ENCODE results near the gene S100A7A. TPM values are rescaled to one million over a fixed set of nuclear protein-coding genes. Genes with fewer than 3 reads are reported as not detected.

S100A7A gene
- polyA plus RNA-seq, 1 donor from 2014 or later, result not detected

GRCh38 chr1:153431427-153431826 is 15.1 kb downstream of the S100A7A start:
- Histone ChIP-seq H3K9me2 (ENCODE audit: insufficient read depth, low read length) (no peaks in the 10 kb centered on the region), H3K4me3 (ENCODE audit: low read length) (no peak overlapping the region), H3K4me2 (ENCODE audit: low read length) (no peak overlapping the region), H3K9me3 (ENCODE audit: low read length) (no peaks in the 10 kb centered on the region), H3K36me3 (ENCODE audit: insufficient read depth, low read length) (no peaks in the 10 kb centered on the region), H3K9ac (ENCODE audit: low read length) (no peak overlapping the region), H4K20me1 (ENCODE audit: insufficient read depth) (no peaks in the 10 kb centered on the region), H2AFZ (ENCODE audit: low read depth, low read length) (no peak overlapping the region), H3K79me2 (replicated peaks; ENCODE audit: insufficient read depth, low read length) (no peaks in the 10 kb centered on the region), H3F3A (ENCODE audit: insufficient read depth, low read length, poor library complexity, severe bottlenecking) (no peaks in the 10 kb centered on the region), H3K27me3 (ENCODE audit: insufficient read depth, low read depth, low read length) (no peaks in the 10 kb centered on the region), H3K27ac (ENCODE audit: low read length) (no peak overlapping the region)
- TF ChIP-seq, protein P1, sequence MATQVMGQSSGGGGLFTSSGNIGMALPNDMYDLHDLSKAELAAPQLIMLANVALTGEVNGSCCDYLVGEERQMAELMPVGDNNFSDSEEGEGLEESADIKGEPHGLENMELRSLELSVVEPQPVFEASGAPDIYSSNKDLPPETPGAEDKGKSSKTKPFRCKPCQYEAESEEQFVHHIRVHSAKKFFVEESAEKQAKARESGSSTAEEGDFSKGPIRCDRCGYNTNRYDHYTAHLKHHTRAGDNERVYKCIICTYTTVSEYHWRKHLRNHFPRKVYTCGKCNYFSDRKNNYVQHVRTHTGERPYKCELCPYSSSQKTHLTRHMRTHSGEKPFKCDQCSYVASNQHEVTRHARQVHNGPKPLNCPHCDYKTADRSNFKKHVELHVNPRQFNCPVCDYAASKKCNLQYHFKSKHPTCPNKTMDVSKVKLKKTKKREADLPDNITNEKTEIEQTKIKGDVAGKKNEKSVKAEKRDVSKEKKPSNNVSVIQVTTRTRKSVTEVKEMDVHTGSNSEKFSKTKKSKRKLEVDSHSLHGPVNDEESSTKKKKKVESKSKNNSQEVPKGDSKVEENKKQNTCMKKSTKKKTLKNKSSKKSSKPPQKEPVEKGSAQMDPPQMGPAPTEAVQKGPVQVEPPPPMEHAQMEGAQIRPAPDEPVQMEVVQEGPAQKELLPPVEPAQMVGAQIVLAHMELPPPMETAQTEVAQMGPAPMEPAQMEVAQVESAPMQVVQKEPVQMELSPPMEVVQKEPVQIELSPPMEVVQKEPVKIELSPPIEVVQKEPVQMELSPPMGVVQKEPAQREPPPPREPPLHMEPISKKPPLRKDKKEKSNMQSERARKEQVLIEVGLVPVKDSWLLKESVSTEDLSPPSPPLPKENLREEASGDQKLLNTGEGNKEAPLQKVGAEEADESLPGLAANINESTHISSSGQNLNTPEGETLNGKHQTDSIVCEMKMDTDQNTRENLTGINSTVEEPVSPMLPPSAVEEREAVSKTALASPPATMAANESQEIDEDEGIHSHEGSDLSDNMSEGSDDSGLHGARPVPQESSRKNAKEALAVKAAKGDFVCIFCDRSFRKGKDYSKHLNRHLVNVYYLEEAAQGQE (IDR thresholded peaks at IDR 0.05; ENCODE audit: borderline replicate concordance), result no peak
- TF ChIP-seq, protein P2, sequence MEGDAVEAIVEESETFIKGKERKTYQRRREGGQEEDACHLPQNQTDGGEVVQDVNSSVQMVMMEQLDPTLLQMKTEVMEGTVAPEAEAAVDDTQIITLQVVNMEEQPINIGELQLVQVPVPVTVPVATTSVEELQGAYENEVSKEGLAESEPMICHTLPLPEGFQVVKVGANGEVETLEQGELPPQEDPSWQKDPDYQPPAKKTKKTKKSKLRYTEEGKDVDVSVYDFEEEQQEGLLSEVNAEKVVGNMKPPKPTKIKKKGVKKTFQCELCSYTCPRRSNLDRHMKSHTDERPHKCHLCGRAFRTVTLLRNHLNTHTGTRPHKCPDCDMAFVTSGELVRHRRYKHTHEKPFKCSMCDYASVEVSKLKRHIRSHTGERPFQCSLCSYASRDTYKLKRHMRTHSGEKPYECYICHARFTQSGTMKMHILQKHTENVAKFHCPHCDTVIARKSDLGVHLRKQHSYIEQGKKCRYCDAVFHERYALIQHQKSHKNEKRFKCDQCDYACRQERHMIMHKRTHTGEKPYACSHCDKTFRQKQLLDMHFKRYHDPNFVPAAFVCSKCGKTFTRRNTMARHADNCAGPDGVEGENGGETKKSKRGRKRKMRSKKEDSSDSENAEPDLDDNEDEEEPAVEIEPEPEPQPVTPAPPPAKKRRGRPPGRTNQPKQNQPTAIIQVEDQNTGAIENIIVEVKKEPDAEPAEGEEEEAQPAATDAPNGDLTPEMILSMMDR (IDR thresholded peaks at IDR 0.05; ENCODE audit: poor library complexity, severe bottlenecking), result no peak
- no peak for TF ChIP-seq EZH2 (IDR thresholded peaks at IDR 0.05; ENCODE audit: borderline replicate concordance, insufficient read depth, low read length, poor library complexity, severe bottlenecking)
- no peak for TF ChIP-seq EP300 (conservative IDR thresholded peaks at IDR 0.05; ENCODE audit: poor library complexity, severe bottlenecking)
- no peak for TF ChIP-seq MXI1 (conservative IDR thresholded peaks at IDR 0.05; ENCODE audit: poor library complexity, severe bottlenecking)
- TF ChIP-seq POLR2AphosphoS5 (IDR thresholded peaks at IDR 0.05), result no peak
- TF ChIP-seq SMC3 (conservative IDR thresholded peaks at IDR 0.05; ENCODE audit: poor library complexity), result no peak
- no peak for TF ChIP-seq RAD21 (conservative IDR thresholded peaks at IDR 0.05)
- TF ChIP-seq TAF1 (IDR thresholded peaks at IDR 0.05; ENCODE audit: low read depth), result no peak

DNA sequence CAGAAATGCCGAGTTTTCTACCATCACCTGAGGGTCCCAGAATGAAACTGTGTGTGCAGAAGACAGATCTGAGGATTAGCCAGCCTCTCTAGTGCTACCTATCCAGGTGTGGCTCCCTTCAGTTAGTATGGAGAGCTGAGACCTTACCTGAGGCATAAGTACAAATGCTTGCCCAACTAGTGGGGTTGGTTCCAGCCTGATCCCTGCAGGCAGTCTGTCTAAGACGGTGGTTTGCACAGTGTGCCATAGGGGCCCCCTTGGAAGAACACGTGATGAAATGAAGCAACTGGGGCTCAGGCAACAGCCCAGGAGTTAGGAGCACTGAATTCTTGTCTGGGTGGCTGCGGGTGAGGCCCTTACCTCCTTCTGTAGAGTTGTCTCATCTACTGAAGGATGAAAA is 15.6 kb downstream of the S100A7A start:
- no peak overlapping the region for H2AFZ ChIP-seq (ENCODE audit: low read depth, low read length)
- TF ChIP-seq, protein P2 (IDR thresholded peaks at IDR 0.05; ENCODE audit: poor library complexity, severe bottlenecking), result no peak
- no peak for TF ChIP-seq EP300 (conservative IDR thresholded peaks at IDR 0.05; ENCODE audit: poor library complexity, severe bottlenecking)
- no peak for TF ChIP-seq RAD21 (conservative IDR thresholded peaks at IDR 0.05)
- no peak for TF ChIP-seq SMC3 (conservative IDR thresholded peaks at IDR 0.05; ENCODE audit: poor library complexity)
- TF ChIP-seq, protein P1 (IDR thresholded peaks at IDR 0.05; ENCODE audit: borderline replicate concordance), result no peak
- no peak for TF ChIP-seq TAF1 (IDR thresholded peaks at IDR 0.05; ENCODE audit: low read depth)
- TF ChIP-seq MXI1 (conservative IDR thresholded peaks at IDR 0.05; ENCODE audit: poor library complexity, severe bottlenecking), result no peak
- TF ChIP-seq POLR2AphosphoS5 (IDR thresholded peaks at IDR 0.05), result no peak
- TF ChIP-seq EZH2 (IDR thresholded peaks at IDR 0.05; ENCODE audit: borderline replicate concordance, insufficient read depth, low read length, poor library complexity, severe bottlenecking), result no peak
- H3K9me3 ChIP-seq (ENCODE audit: low read length), result no peaks in the 10 kb centered on the region
- H3K79me2 ChIP-seq (replicated peaks; ENCODE audit: insufficient read depth, low read length), result no peaks in the 10 kb centered on the region
- H4K20me1 ChIP-seq (ENCODE audit: insufficient read depth), result no peaks in the 10 kb centered on the region
- H3K27me3 ChIP-seq (ENCODE audit: insufficient read depth, low read depth, low read length), result no peaks in the 10 kb centered on the region
- H3K4me3 ChIP-seq (ENCODE audit: low read length), result no peak overlapping the region
- no peaks in the 10 kb centered on the region for H3K36me3 ChIP-seq (ENCODE audit: insufficient read depth, low read length)
- H3K9me2 ChIP-seq (ENCODE audit: insufficient read depth, low read length), result no peaks in the 10 kb centered on the region
- no peak overlapping the region for H3K9ac ChIP-seq (ENCODE audit: low read length)
- H3K27ac ChIP-seq (ENCODE audit: low read length), result no peak overlapping the region
- no peak overlapping the region for H3K4me2 ChIP-seq (ENCODE audit: low read length)
- no peaks in the 10 kb centered on the region for H3F3A ChIP-seq (ENCODE audit: insufficient read depth, low read length, poor library complexity, severe bottlenecking)
